GM23248 (cell line): ENCODE measurements around the gene TDRD6. TPM values are rescaled to one million over a fixed set of nuclear protein-coding genes. Genes with fewer than 3 reads are reported as not detected.

ENCODE experiments used
- DNase-seq: peaks from one replicate; pipeline ENCODE4 v3.0.0-alpha.2; 2015
- H2AFZ ChIP-seq: fragments of 200-600 bp; sonication (generic); 2 replicates; pipeline ENCODE4 v1.6.1; 2016; ENCODE audit warnings: antibody characterized with exemption
- H3F3A ChIP-seq: fragments of 200-600 bp; sonication (generic); 2 replicates; pipeline ENCODE4 v1.6.1; 2016; ENCODE audit warnings: mild to moderate bottlenecking, antibody characterized with exemption, mixed run types; ENCODE audit not compliant: insufficient read depth
- H3K27ac ChIP-seq: fragments of 200-600 bp; sonication (generic); 2 replicates; pipeline ENCODE4 v1.5.1; 2016; ENCODE audit warnings: mild to moderate bottlenecking
- H3K27me3 ChIP-seq: fragments of 200-600 bp; sonication (generic); replicated peaks from 2 replicates; pipeline ENCODE4 v1.6.1; 2016; ENCODE audit warnings: mild to moderate bottlenecking; ENCODE audit not compliant: insufficient read depth
- H3K36me3 ChIP-seq: fragments of 200-600 bp; sonication (generic); 2 replicates; pipeline ENCODE4 v1.6.1; 2016; ENCODE audit warnings: low read depth, mild to moderate bottlenecking
- H3K4me1 ChIP-seq: fragments of 200-600 bp; sonication (generic); 2 replicates; pipeline ENCODE4 v1.6.1; 2016; ENCODE audit warnings: mild to moderate bottlenecking; ENCODE audit not compliant: insufficient read depth
- H3K4me2 ChIP-seq: fragments of 200-600 bp; sonication (generic); one replicate; pipeline ENCODE4 v1.6.1; 2016; ENCODE audit warnings: mild to moderate bottlenecking; ENCODE audit not compliant: unreplicated experiment
- H3K4me3 ChIP-seq: fragments of 200-600 bp; sonication (generic); 2 replicates; pipeline ENCODE4 v1.5.1; 2016; ENCODE audit warnings: mild to moderate bottlenecking
- H3K79me2 ChIP-seq: fragments of 200-600 bp; sonication (generic); 2 replicates; pipeline ENCODE4 v1.6.1; 2016; ENCODE audit warnings: mild to moderate bottlenecking; ENCODE audit not compliant: insufficient read depth
- H3K9ac ChIP-seq: fragments of 200-600 bp; sonication (generic); 2 replicates; pipeline ENCODE4 v1.6.1; 2016; ENCODE audit warnings: mild to moderate bottlenecking
- H3K9me2 ChIP-seq: fragments of 200-600 bp; sonication (generic); 2 replicates; pipeline ENCODE4 v1.6.1; 2016; ENCODE audit warnings: mixed run types, mild to moderate bottlenecking, moderate library complexity; ENCODE audit not compliant: insufficient read depth
- H3K9me3 ChIP-seq: fragments of 200-600 bp; sonication (generic); one replicate; pipeline ENCODE4 v1.6.1; 2017; ENCODE audit warnings: low read depth
- H4K20me1 ChIP-seq: fragments of 200-600 bp; sonication (generic); 2 replicates; pipeline ENCODE4 v1.6.0; 2016; ENCODE audit not compliant: insufficient read depth
- EZH2 ChIP-seq: fragments of 200-600 bp; sonication (generic); IDR thresholded peaks from 2 replicates; pipeline ENCODE4 v1.6.1; 2018; ENCODE audit warnings: antibody characterized with exemption, mild to moderate bottlenecking; ENCODE audit not compliant: insufficient read depth, poor library complexity, severe bottlenecking
- EZH2phosphoT487 ChIP-seq: fragments of 200-600 bp; sonication (generic); IDR thresholded peaks from 2 replicates; pipeline ENCODE4 v1.6.1; 2018; ENCODE audit warnings: antibody characterized with exemption, moderate library complexity, mild to moderate bottlenecking, low read depth; ENCODE audit not compliant: insufficient read depth
- WGBS, 2 experiments: methylation state at CpG; one replicate each; pipeline ENCODE4 v1.1.6; 2015 to 2017; ENCODE audit warnings: low lambda C conversion rate in 2 of 2, low coverage in 1 of 2; ENCODE audit errors: missing lambda C conversion rate in 2 of 2; 5-methylcytosine and 5-hydroxymethylcytosine counted together
- in situ Hi-C: fragments of 300-500 bp; cut with MboI; formaldehyde crosslinking; loops from 2 replicates; pipeline ENCODE4 v1.15.0; 2020
- polyA plus RNA-seq: library from polyadenylated mRNA; unstranded; fragments of >200 nt; fragmentation: Nextera tagmentation; extraction: Ambion mirVana; gene quantifications from 2 replicates; pipeline ENCODE4 v1.2.1, GENCODE V29; 2016
- total RNA-seq: library from RNA; depleted of rRNA; stranded (reverse); fragments of >200 nt; shearing (Covaris generic); gene quantifications from 2 replicates; pipeline ENCODE4 v1.2.3, GENCODE V29; 2014

The TDRD6 gene
- total and polyA plus RNA-seq, 2 experiments from 2014 or later, result not detected

DNA sequence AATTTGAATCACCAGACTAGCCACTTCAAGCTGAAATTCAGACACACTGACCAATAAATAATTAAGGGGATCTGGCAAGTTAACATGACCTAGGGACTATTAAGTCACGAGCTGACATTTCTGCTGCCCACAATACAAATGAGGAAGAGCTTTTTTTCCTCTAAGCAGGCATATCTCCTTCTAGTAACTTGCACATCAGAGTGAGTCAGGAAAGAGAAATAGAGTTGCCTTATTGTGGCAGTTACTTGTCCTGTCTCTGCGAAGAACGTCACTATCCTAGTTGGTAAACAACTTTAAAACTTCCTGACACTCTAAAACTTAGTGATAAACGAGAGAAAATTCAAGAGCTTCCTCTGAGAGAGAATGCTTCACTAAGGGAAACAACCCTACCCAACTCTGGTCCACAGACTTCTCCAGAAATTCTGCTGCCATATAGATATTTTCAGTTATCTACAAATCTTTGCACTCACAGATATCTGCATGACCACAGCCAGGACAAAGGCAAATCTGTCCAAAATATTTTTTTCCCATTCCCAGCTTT lies 43.3 kb downstream of the TDRD6 start:
- DNase-seq, result no peak
- no peak overlapping the region for H2AFZ ChIP-seq
- no peaks in the 10 kb centered on the region for H3F3A ChIP-seq
- no peak overlapping the region for H3K4me2 ChIP-seq
- TF ChIP-seq EZH2phosphoT487 (no peak), EZH2 (no peak)
- whole genome bisulfite sequencing, 2 experiments, result 41 to 42% methylated on average over 4 of the region's 4 CpGs
- no peaks in the 10 kb centered on the region for H3K9me3 ChIP-seq
- no peaks in the 10 kb centered on the region for H3K36me3 ChIP-seq
- H3K4me3 ChIP-seq, result no peak overlapping the region
- 0 out of 2 replicates have a peak, but pooled peaks cover 2% of the 10 kb centered on the region for H3K4me1 ChIP-seq
- in situ Hi-C loops, result no loop called here
- H3K27me3 ChIP-seq, result peaks cover 32% of the 10 kb centered on the region
- H3K79me2 ChIP-seq, result no peaks in the 10 kb centered on the region
- no peak overlapping the region for H3K9ac ChIP-seq
- no peak overlapping the region for H3K27ac ChIP-seq
- no peaks in the 10 kb centered on the region for H3K9me2 ChIP-seq
- no peaks in the 10 kb centered on the region for H4K20me1 ChIP-seq

DNA sequence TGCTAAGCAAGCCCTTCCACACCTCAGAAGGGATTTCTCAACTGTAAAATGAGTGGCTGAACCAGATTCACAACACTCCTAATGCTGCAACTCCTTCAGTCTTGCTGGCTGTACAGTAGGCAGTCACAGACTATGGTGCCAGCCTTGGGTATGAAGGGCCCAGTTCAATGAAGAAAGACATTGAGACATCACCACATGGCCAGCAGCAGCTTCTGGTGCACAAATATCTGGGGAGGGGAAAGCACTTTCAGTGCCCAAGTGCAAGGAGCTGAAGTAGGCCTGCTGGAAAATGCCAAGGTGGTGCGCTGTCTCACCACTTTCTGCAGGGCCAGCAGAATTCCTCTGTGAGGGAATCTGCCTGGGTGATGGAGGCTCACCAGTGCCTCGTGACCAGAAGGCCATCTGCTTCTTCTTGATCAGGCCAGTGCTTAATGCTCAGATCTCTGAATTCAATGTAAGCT lies 45.7 kb downstream of the TDRD6 start:
- H4K20me1 ChIP-seq, result no peaks in the 10 kb centered on the region
- H3K9ac ChIP-seq, result no peak overlapping the region
- TF ChIP-seq EZH2phosphoT487 (no peak), EZH2 (no peak)
- no peak overlapping the region for H2AFZ ChIP-seq
- peaks cover 38% of the 10 kb centered on the region for H3K27me3 ChIP-seq
- no peaks in the 10 kb centered on the region for H3F3A ChIP-seq
- no peaks in the 10 kb centered on the region for H3K36me3 ChIP-seq
- in situ Hi-C loops, result no loop called here
- H3K4me3 ChIP-seq, result no peak overlapping the region
- H3K9me3 ChIP-seq, result no peaks in the 10 kb centered on the region
- H3K4me2 ChIP-seq, result no peak overlapping the region
- 86 to 93% methylated on average over 2 of the region's 2 CpGs for WGBS, 2 experiments
- H3K9me2 ChIP-seq, result no peaks in the 10 kb centered on the region
- no peak overlapping the region for H3K27ac ChIP-seq
- no peaks in the 10 kb centered on the region for H3K79me2 ChIP-seq
- DNase-seq, result no peak
- H3K4me1 ChIP-seq, result 0 out of 2 replicates have a peak, but pooled peaks cover 2% of the 10 kb centered on the region

DNA sequence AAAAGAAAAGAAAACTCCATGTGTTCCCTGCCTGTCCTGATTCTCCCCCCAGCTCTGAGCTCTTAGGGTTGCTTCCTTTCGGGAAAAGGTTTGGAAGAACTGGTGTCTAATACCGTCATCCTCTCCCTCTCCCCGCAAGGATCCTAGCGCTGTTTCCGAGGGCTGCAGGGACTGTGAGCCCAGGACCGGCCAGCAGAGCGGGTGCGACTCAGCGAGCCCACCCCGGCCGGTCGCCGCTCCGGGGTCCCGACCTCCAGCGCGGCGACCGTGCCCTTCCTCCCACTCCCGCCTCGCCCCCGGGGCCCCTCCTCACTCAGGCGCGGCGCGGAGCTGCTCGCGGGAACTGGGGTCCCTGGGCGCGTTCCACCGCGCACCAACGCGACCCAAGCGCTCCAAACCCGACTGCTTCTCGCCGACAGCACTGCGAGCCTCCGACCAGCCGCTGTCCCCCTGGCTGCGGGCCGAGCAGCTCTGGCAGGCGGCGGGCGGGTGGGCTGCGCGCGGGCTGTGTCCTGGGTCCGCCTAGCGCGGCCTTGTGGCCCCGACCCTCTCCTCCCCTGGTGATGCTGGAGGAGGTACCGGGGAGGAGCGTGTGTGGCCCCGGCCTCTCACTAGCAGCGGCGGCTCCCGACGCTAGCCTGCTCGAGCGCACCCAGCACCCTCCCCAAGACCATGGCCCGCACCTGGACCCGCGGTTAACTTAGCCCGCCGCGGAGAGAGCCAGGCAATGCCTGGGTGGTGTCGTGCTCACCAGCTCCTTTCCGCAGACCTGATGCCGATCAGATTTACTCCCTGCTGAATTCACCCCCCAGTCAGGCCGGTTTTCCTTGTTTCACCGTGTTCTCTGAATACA lies 47.4 kb downstream of the TDRD6 start, which contains the start of gene PLA2G7:
Gene PLA2G7 (minus strand): TSS at position 509 of the 853 bp plus-strand sequence. CDS start 12,484 bp downstream, outside the sequence.
- H3K27me3 ChIP-seq, result peaks cover 38% of the 10 kb centered on the region
- H3K9ac ChIP-seq, result no peak within 1 kb of the TSS
- H2AFZ ChIP-seq, result peak within 1 kb of the TSS; percentile 71

DNA sequence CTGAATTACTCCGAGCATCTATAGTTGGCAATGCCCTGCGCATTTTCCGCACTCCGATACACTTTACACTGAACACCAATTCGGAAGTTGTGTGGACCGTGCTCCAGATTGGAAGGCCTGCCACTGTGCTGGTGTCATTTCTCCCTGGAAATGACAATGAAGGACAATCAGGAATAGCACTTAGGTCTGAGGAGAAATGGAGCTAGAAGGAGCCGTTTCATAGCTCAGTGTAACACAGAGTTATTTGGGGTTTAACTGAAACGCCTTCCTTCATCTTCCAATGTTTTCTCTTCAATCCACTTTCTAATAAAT lies 48.0 kb downstream of the TDRD6 start:
- Histone ChIP-seq H3K4me3 (peak overlapping the region; percentile 66; the same call in 1 of the 2 replicates), H3F3A (no peaks in the 10 kb centered on the region), H3K79me2 (no peaks in the 10 kb centered on the region), H3K9me3 (no peaks in the 10 kb centered on the region), H3K9me2 (no peaks in the 10 kb centered on the region), H4K20me1 (no peaks in the 10 kb centered on the region), H3K27me3 (peaks cover 38% of the 10 kb centered on the region), H2AFZ (peak overlapping the region; percentile 71; the same call in 1 of the 2 replicates), H3K4me1 (0 out of 2 replicates have a peak, but pooled peaks cover 2% of the 10 kb centered on the region), H3K9ac (no peak overlapping the region), H3K4me2 (peak overlapping the region; percentile 78), H3K36me3 (no peaks in the 10 kb centered on the region), H3K27ac (no peak overlapping the region)
- WGBS, 2 experiments, result 8 to 10% methylated on average over 8 of the region's 8 CpGs
- TF ChIP-seq EZH2phosphoT487 (no peak), EZH2 (peak; percentile 79)
- no peak for DNase-seq
- in situ Hi-C loops, result no loop called here

More for the DNA sequence above, 47.4 kb downstream of the TDRD6 start, which contains the start of gene PLA2G7:
- in situ Hi-C loops, result no loop called here
- H3K79me2 ChIP-seq, result no peaks in the 10 kb centered on the region
- H3K9me2 ChIP-seq, result no peaks in the 10 kb centered on the region
- no peaks in the 10 kb centered on the region for H3K9me3 ChIP-seq
- H3F3A ChIP-seq, result no peaks in the 10 kb centered on the region
- 1 to 3% methylated on average over 48 to 59 of the region's 73 CpGs for WGBS, 2 experiments
- peak within 1 kb of the TSS; percentile 78 for H3K4me2 ChIP-seq
- no peaks in the 10 kb centered on the region for H3K36me3 ChIP-seq
- TF ChIP-seq EZH2phosphoT487 (no peak), EZH2 (peak; percentile 55)
- 0 out of 2 replicates have a peak, but pooled peaks cover 2% of the 10 kb centered on the region for H3K4me1 ChIP-seq
- no peak within 1 kb of the TSS for H3K27ac ChIP-seq
- no peaks in the 10 kb centered on the region for H4K20me1 ChIP-seq
- peak; percentile 40 for DNase-seq
- peak within 1 kb of the TSS; percentile 66 for H3K4me3 ChIP-seq
